ENCODE results near the gene WBP4.
A peak's percentile ranks its signal among the peaks of the same experiment; 100 is the strongest.
"Not testable (repeated sequence)": the region's sequence is repeated elsewhere in the genome, so short reads cannot be mapped to it uniquely, and the experiment has no call there.

The WBP4 gene, protein sequence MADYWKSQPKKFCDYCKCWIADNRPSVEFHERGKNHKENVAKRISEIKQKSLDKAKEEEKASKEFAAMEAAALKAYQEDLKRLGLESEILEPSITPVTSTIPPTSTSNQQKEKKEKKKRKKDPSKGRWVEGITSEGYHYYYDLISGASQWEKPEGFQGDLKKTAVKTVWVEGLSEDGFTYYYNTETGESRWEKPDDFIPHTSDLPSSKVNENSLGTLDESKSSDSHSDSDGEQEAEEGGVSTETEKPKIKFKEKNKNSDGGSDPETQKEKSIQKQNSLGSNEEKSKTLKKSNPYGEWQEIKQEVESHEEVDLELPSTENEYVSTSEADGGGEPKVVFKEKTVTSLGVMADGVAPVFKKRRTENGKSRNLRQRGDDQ

GRCh38 chr13:41061075-41061913 lies at the start of gene WBP4:
TSS of gene WBP4 (plus strand) at chr13:41061509. CDS start at chr13:41061674, 165 bp downstream.
- peak; percentile 97 for DNase-seq

- DNase-seq = no peak
These were observed 48.8 kb upstream of the WBP4 start for GRCh38 chr13:41012536-41012935.

- DNase-seq = peak; percentile 26
These were observed 47.5 kb upstream of the WBP4 start for GRCh38 chr13:41013835-41014234.

GRCh38 chr13:41015920-41016319 lies 45.4 kb upstream of the WBP4 start:
- DNase-seq = peak; percentile 8

- DNase-seq = peak; percentile 70
These were observed 44.1 kb upstream of the WBP4 start for GRCh38 chr13:41017159-41017558.

- peak; percentile 65 for DNase-seq
These were observed 43.3 kb upstream of the WBP4 start for GRCh38 chr13:41017817-41018601.

DNA sequence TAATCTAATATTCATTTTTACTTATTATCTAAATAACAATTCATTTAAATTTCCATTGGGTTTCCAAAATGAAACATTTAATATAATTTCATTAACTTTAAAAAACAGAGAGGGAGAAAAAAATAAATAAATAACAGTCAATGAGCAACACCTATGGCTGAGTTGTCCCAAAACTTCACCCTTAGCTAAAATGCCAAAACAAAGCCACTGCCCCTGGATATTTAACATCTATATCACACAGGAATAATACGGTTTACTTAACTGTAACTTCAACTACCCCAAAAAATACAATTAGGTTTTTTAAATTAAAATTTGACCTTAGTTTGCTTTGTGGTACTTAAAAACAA lies 42.7 kb upstream of the WBP4 start:
- DNase-seq = peak; percentile 37

GRCh38 chr13:41019011-41019487 lies 42.3 kb upstream of the WBP4 start, which contains the start of gene ELF1:
TSS of gene ELF1 (minus strand) at chr13:41019316. CDS start at chr13:40982054, 37,262 bp downstream.
- peak; percentile 95 for DNase-seq

GRCh38 chr13:41019578-41020347 lies 41.5 kb upstream of the WBP4 start:
- no peak for DNase-seq

- no peak for DNase-seq
These were observed 35.8 kb upstream of the WBP4 start for GRCh38 chr13:41025518-41025917.

DNA sequence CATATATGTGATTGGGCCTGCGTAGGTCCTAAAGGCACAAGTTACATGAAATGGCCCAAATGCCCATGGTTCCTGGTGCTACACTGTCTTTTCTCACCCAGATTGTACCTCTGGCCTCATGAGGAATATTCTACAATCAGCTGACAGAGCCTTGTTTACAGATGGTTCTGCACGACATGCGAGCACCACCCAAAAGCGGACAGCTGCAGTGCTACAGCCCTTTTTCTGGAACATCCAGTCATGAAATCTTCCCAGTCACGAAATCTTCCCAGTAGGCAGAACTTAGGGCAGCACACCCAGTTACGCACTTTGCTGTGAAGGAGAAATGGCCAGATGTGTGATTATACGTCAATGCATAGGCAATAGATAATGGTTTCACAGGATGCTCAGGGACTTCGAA lies 34.5 kb upstream of the WBP4 start:
- no peak for DNase-seq

DNA sequence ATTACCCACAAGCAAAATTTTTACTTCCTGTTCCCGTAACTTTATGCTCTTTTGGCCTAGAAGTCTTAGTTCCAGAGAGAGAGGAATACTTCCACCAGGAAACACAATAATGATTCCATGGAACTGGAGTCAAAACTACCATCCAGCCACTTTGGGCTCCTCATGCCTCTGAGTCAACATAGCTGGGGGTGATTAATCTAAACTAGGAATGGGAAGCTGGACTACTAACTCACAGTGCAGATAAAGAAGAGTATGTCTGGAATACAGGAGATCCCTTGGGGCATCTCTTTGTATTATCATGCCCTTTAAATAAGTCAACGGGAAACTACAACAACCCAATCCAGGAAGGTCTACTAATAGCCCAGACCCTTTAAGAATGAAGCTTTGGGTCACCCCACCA lies 33.3 kb upstream of the WBP4 start:
- no peak for DNase-seq

DNA sequence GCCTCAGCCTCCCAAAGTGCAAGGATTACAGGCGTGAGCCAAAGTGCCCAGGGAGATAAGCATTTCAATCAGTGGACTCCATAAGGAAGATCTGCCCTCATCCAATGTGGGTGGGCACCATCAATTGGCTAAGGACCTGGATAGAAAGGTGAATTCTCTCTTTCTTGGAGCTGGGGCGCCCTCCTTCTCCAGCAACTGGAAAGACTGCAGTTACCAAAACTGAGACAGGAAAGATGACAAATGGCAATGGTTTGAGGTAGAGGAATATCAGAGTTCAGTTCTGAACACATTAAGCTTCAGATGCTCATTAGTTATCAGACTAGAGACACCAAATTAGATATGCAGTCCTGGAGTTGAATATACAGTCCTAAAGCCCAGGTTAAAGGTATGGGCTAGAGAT lies 31.7 kb upstream of the WBP4 start:
- peak; percentile 47 for DNase-seq

DNA sequence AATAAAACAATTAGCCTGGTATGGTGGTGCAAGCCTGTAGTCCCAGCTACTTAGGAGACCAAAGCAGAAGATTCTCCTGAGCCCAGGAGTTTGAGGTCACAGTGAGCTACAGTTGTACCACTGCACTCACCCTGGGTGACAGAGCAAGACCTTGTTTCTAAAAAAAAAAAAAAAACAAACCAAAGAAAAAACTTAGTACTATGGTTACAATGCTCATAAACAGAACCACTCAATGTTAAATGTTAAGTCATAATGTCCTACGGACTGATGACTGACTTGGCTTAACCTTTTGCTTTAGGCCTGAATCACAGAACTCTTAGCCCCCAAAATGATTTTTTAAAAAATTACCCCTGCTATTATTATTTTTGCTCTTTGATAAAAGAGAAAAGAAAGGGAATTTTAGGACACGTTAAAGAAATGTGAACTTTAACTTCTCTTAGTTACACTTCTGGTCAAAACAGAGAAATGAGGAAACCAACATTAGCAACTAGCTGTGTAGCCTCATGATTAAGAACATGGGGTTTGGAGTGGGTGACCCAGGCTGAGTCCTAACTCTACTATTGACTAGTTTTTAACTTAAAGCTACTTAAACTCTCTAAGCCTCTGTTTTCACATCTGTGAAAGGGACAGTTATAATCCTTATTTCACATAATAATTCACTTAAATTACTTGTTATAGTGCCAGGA lies 28.5 kb upstream of the WBP4 start:
- DNase-seq = no peak

DNA sequence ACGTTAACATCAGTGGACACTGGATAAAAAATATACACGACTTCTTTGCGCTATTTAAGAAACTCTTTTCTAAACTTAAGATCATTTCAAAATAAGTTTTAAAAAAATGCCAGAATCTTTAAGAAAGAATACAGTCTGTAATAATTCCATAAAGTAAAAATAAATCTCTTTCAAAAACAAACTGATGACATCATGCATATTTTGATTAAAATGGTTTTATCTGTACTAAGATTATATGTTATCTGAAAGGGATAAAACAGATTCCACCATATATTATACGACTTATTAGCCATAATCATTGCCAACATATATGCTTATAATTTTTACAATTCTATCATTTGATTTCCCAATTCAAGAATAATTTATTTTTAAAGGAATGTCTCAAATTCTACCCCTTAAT lies 26.9 kb upstream of the WBP4 start:
- no peak for DNase-seq

DNA sequence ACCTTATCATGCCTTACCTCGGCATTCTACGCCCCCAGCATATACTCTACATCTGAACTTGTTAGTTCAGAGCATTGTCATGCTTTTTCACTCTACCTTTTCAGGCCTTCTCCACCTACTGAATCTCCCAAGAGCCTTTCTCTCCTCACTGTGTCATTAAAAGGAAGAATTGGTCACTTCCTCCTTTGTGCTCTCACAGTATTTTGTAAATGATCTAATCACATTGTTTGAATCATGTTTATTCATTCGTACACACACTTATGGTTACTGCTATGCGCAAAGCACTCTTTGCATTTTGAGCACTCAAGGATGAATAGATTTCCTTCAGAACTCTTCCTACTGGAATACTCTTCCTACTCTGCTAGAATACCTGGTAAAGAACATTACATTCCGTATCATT lies 26.4 kb upstream of the WBP4 start:
- peak; percentile 40 for DNase-seq

DNA sequence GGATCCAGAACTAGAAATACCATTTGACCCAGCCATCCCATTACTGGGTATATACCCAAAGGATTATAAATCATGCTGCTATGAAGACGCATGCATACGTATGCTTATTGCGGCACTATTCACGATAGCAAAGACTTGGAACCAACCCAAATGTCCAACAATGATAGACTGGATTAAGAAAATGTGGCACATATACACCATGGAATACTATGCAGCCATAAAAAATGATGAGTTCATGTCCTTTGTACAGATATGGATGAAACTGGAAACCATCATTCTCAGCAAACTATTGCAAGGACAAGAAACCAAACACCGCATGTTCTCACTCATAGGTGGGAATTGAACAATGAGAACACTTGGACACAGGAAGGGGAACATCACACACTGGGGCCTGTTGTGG lies 24.8 kb upstream of the WBP4 start:
- not testable (repeated sequence) for DNase-seq

- no peak for DNase-seq
These were observed 21.6 kb upstream of the WBP4 start for GRCh38 chr13:41039746-41040145.

DNA sequence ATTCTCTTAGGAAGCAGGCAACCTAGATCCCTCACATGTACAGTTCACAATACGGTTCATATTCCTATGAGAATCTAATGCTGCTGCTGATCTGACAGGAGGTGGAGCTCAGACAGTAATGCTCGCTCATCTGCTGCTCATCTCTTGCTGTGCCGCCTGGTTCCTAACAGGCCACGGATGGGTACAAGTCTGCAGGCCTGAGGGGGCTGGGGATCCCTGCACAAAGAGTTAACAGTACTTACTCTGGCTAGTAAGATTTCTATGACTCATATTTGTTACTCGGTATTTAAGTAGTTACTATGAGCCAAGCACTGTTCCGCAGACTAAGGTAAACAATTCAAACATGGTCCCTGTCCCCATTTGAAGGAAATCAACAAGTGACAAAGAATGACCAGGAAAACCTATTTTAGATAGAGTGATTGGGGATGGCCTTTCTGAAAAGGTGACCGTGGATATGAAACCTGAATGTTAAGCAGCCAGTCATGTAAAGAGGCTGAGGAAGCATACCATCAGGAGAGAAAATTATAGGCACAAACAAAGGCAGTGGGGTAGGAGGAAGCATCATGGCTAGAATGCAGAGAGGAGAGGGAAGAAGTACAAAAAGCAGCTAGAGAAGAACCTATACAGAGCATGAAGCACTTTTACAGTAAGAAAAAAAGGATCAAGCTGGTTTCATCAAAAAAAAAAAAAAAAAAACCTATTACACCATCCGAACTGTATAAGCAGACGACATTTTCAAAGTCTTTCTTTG lies 20.6 kb upstream of the WBP4 start:
- DNase-seq = no peak

- not testable (repeated sequence) for DNase-seq
These were observed 18.9 kb upstream of the WBP4 start for GRCh38 chr13:41042419-41042818.

- no peak for DNase-seq
These were observed 12.7 kb upstream of the WBP4 start for GRCh38 chr13:41048640-41049039.
